Skeletal muscle cell (primary cell): Measurements from ENCODE around the gene RUVBL2.
A peak's percentile ranks its signal among the peaks of the same experiment; 100 is the strongest.
"Not testable (repeated sequence)": the region's sequence is repeated elsewhere in the genome, so short reads cannot be mapped to it uniquely, and the experiment has no call there.

Experiments used
- DNase-seq: peaks from one replicate; pipeline ENCODE4 v3.0.0-alpha.2; 2010; ENCODE audit warnings: low read depth
- H3K4me3 ChIP-seq: 2 replicates; pipeline ENCODE4 v1.5.1; 2011; ENCODE audit warnings: low read depth, mild to moderate bottlenecking, control low read depth, low read length, moderate library complexity

Gene RUVBL2

GRCh38 chr19:49014870-49015255 is 21.2 kb downstream of the RUVBL2 start:
- H3K4me3 ChIP-seq: no peak overlapping the region
- DNase-seq: no peak

GRCh38 chr19:49016067-49016839 is 22.6 kb downstream of the RUVBL2 start:
- no peak for DNase-seq
- H3K4me3 ChIP-seq: no peak overlapping the region

GRCh38 chr19:49017041-49017665 is 23.5 kb downstream of the RUVBL2 start, which contains the start of gene LHB:
Gene LHB (minus strand): TSS chr19:49017091. CDS start chr19:49017081, 10 bp downstream.
- H3K4me3 ChIP-seq: peak within 1 kb of the TSS; percentile 48
- no peak for DNase-seq

DNA sequence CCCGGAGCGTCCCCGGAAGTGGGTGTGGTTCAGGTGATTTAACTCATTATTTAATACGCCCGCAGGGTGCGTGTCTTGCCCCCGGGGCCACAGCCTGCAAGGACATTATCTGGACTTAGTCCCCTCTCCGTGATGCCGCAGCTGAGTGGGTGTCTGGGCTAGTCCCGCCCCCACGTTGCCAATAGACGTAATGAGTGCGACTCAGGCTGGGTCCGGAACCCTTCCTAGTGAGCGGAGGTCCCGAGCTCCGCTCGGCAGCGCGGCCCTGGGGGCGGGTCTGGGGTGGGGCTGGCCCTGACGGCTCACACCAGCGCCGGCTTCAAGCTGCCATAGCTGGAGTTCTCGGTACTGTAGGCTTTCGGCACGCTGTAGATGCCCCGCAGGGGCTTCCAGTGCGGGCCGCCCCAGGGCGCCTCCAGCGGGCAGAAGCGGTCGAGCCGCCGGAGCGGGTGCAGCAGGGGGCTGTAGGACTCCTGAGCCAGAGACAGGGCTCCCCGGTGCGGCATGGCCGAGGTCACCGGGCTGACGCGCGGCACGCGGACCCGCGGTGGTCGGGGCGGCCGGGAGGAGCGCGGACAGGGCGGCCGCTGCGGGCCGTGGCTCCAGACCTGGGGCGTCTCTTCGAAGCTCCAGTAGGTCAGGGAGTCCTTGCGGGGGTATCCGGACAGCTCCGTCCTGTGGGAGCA is 24.1 kb downstream of the RUVBL2 start:
- no peak for DNase-seq
- peak overlapping the region; percentile 48 for H3K4me3 ChIP-seq

DNA sequence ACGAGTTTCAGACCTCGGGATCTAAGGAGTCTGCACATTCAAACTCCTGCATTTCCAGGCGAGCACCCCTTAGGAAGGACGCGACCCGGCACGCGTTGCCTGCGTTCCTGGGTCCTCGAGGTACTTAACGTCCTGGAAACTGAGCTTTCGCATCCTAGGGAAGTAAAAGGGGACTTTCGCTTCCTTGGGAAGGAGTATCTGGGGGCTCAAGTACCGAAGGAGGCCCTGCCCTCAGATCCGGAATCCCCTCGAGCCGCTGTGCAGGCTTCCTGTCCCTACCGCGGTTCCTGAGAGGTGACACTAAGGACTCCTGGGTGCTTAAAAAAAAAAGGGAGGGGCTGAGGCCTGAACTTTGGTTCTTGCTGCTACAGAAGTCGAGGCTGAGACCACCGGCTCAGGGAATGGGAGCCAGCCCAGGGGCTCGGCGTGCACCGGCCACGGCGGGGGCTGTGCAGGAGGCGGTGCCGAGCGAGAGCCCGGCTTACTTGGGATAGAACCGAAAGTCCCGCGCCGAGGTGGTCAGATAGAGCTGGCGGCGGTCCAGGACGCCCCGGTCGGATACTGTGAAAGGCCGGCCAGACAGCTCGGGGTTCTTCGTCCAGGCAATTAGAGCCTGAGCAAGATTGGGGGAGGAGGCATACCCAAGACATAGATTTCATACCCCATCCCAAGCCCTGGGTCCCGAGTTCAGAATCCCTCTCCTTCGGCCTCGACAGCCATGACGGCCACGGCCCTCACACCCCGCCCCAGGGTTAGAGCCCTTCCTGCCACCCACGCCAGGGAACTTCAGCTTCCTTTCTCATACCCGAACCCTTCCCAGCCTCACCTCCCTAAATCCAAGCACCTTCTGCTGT is 24.9 kb downstream of the RUVBL2 start:
- DNase-seq: not testable (repeated sequence)
- H3K4me3 ChIP-seq: peak overlapping the region; percentile 48

- peak overlapping the region; percentile 33 for H3K4me3 ChIP-seq
- no peak for DNase-seq
These were observed 25.7 kb downstream of the RUVBL2 start for GRCh38 chr19:49019242-49019932.

GRCh38 chr19:49020342-49020741 is 26.7 kb downstream of the RUVBL2 start:
- DNase-seq: no peak
- H3K4me3 ChIP-seq: no peak overlapping the region

GRCh38 chr19:49020931-49021895 is 27.5 kb downstream of the RUVBL2 start:
- DNase-seq: peak; percentile 27
- H3K4me3 ChIP-seq: no peak overlapping the region

DNA sequence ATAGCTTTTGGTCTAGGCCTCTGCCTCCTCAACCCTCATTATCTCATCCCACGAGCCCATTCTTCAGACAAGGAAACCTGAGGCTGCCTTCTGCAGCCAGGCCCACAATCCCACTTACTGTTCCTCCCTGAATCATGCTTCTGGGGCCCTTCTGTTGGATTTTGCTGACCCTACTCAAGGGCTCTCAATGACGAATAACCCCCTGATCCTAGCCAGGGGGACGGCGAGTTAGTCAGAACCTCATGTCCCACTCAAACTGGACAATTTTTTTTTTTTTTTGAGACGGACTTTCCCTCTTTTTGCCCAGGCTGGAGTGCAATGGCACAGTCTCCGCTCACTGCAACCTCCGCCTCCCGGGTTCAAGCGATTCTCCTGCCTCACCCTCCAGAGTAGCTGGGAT is 28.4 kb downstream of the RUVBL2 start:
- DNase-seq: no peak
- H3K4me3 ChIP-seq: no peak overlapping the region

- H3K4me3 ChIP-seq, DNase-seq: not testable (repeated sequence)
These were observed 30.5 kb downstream of the RUVBL2 start, which contains the start of gene CGB3 for GRCh38 chr19:49024233-49024632. Gene CGB3 (minus strand): TSS chr19:49024333. CDS start chr19:49023971, 362 bp downstream.

GRCh38 chr19:49025088-49025487 is 31.4 kb downstream of the RUVBL2 start:
- DNase-seq, H3K4me3 ChIP-seq: not testable (repeated sequence)

GRCh38 chr19:49025599-49025998 is 31.9 kb downstream of the RUVBL2 start:
- H3K4me3 ChIP-seq, DNase-seq: not testable (repeated sequence)

DNA sequence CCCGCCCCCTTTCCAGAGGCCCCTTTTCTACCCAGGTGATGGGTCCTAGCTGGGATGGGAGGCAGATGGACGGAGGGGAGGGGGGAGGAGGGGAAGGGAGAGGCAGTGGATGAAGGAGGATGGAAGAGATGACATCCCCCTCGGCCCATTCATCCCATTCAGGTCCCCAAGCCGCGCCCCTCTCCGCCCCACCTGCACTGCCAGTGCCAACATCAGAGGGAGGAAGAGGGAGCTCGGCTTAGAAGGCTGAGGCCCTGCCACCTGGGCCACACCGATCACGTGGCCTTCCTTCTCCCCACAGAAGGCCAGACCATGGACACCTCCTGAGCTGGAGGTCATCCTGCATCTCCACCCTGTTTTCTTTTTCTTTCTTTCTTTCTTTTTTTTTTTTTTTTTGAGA is 35.0 kb downstream of the RUVBL2 start:
- H3K4me3 ChIP-seq, DNase-seq: not testable (repeated sequence)

DNA sequence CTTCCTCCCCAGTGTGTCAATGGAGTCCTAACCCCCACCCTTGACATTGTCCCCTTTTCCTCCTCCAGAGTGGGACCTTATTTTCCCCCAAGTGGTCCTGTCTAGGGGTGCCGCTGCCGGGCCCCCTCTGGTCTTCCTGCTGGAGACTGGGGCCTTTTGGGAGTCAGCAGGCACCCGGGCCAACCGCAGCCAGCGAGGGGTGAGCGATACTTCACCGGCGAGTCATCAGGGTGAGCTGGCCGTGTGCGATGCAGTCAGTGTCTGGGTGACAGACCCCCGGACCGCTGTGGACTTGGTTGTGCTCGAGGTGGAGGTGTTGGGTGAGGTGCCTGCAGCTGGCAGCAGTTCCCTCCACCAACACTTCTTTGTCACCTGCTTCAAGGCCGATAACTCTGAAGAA is 36.1 kb downstream of the RUVBL2 start:
- not testable (repeated sequence) for H3K4me3 ChIP-seq, DNase-seq

DNA sequence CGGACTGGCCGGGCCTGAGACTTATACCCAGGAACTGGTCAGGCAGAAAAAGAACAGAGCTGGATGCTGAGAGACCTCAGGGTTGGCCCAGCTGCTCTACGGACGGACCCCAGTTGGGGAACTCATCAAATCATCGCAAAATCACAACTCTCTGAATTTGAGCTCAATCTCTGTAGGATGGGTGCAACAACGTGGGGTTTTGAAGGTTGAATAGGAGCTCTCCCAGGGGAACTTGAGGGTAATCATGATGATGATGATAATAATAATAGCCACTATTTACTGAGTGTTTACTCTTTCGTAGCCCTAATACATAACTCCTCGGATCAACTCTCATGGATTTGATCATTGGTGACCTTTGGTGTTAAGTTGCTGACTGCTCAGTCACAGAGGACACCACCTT is 36.6 kb downstream of the RUVBL2 start:
- not testable (repeated sequence) for DNase-seq

DNA sequence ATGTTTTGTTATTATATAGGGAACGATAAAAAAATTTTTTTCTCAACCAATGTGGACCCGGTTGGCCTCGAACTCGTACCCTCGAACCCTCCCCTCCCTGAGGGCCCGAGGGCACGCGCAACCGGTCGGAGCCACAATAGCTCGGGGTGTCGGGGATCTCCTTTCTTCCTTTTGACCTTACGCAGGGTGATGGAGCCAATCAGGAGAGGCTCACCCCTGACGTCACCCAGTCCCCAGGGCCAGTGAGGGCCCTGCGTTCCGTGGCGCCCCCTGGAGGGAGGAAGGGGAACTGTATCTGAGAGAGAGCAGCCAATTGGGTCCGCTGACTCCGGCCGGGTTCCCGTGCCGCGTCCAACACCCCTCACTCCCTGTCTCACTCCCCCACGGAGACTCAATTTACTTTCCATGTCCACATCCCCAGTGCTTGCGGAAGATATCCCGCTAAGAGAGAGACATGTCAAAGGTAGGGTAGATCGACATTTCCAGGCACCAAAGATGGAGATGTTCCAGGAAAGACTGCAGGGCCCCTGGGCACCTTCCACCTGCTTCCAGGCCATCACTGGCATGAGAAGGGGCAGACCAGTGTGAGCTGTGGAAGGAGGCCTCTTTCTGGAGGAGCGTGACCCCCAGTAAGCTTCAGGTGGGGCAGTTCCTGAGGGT is 38.1 kb downstream of the RUVBL2 start, which contains the start of gene CGB2:
TSS of gene CGB2 (plus strand) at position 249 of the 660 bp plus-strand sequence. CDS start at position 455, 206 bp downstream.
- H3K4me3 ChIP-seq, DNase-seq: not testable (repeated sequence)

More for the DNA sequence above, 36.6 kb downstream of the RUVBL2 start:
- not testable (repeated sequence) for H3K4me3 ChIP-seq

DNA sequence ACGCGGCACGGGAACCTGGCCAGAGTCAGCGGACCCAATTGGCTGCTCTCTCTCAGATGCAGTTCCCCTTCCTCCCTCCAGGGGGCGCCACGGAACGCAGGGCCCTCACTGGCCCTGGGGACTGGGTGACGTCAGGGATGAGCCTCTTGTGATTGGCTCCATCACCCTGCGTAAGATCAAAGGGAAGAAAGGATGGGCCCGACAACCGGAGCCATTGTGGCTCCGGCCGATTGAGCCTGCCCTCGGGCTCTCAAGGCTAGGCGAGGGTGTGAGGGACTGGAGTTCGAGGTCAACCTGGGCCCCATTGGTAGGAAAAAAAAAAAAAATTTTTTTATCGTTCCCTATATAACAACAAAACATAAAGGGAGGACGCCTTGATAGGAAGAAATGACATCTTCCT is 43.1 kb downstream of the RUVBL2 start, which contains the start of gene CGB1:
TSS of gene CGB1 (minus strand) at position 81 of the 400 bp plus-strand sequence. CDS start 184 bp downstream, outside the sequence.
- not testable (repeated sequence) for H3K4me3 ChIP-seq, DNase-seq
